Measurements from ENCODE around the gene NPC1L1. TPM values are rescaled to one million over a fixed set of nuclear protein-coding genes. Genes with fewer than 3 reads are reported as not detected.

NPC1L1 gene
- total RNA-seq, 1 experiment from 2014 or later: 0.15 TPM

GRCh38 chr7:44517175-44517574, 24.0 kb downstream of the NPC1L1 start:
- CTCF ChIA-PET: interaction anchor here (0.8 to 2.0 kb wide), 3 partner anchors 17 to 277 kb away, joined by 3 to 9 read pairs (median 3); no protein-coding TSS in a partner anchor
- POLR2A ChIA-PET: no interaction called here
- Mint-ChIP-seq H3K9me3 (no peaks in the 10 kb centered on the region), H3K36me3 (no peaks in the 10 kb centered on the region), H3K27me3 (ENCODE audit: low read depth) (no peaks in the 10 kb centered on the region; the same call in 1 of the 2 replicates), H3K27ac (no peak overlapping the region), H3K4me3 (no peak overlapping the region), H3K4me1 (no peaks in the 10 kb centered on the region)
- DNase-seq (ENCODE audit: low spot score) (no peak), ATAC-seq (no peak)
- no peak for TF ChIP-seq SMAD4 (CRISPR knock-in tag; IDR thresholded peaks at IDR 0.05)
- TF ChIP-seq, protein P1, sequence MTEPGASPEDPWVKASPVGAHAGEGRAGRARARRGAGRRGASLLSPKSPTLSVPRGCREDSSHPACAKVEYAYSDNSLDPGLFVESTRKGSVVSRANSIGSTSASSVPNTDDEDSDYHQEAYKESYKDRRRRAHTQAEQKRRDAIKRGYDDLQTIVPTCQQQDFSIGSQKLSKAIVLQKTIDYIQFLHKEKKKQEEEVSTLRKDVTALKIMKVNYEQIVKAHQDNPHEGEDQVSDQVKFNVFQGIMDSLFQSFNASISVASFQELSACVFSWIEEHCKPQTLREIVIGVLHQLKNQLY (CRISPR knock-in tag; IDR thresholded peaks at IDR 0.05): no peak
- no peak for TF ChIP-seq TCF7 (CRISPR knock-in tag; IDR thresholded peaks at IDR 0.05; ENCODE audit: low read depth)
- TF ChIP-seq, protein P2, sequence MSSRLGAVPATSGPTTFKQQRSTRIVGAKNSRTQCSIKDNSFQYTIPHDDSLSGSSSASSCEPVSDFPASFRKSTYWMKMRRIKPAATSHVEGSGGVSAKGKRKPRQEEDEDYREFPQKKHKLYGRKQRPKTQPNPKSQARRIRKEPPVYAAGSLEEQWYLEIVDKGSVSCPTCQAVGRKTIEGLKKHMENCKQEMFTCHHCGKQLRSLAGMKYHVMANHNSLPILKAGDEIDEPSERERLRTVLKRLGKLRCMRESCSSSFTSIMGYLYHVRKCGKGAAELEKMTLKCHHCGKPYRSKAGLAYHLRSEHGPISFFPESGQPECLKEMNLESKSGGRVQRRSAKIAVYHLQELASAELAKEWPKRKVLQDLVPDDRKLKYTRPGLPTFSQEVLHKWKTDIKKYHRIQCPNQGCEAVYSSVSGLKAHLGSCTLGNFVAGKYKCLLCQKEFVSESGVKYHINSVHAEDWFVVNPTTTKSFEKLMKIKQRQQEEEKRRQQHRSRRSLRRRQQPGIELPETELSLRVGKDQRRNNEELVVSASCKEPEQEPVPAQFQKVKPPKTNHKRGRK (CRISPR knock-in tag; IDR thresholded peaks at IDR 0.05; ENCODE audit: borderline replicate concordance): no peak
- TF ChIP-seq, protein P3, sequence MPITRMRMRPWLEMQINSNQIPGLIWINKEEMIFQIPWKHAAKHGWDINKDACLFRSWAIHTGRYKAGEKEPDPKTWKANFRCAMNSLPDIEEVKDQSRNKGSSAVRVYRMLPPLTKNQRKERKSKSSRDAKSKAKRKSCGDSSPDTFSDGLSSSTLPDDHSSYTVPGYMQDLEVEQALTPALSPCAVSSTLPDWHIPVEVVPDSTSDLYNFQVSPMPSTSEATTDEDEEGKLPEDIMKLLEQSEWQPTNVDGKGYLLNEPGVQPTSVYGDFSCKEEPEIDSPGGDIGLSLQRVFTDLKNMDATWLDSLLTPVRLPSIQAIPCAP (CRISPR knock-in tag; IDR thresholded peaks at IDR 0.05): no peak
- TF ChIP-seq, protein P4, sequence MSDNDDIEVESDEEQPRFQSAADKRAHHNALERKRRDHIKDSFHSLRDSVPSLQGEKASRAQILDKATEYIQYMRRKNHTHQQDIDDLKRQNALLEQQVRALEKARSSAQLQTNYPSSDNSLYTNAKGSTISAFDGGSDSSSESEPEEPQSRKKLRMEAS (CRISPR knock-in tag; IDR thresholded peaks at IDR 0.05): no peak
- TF ChIP-seq CREM (CRISPR knock-in tag; IDR thresholded peaks at IDR 0.05): no peak
- TF ChIP-seq, protein P5, sequence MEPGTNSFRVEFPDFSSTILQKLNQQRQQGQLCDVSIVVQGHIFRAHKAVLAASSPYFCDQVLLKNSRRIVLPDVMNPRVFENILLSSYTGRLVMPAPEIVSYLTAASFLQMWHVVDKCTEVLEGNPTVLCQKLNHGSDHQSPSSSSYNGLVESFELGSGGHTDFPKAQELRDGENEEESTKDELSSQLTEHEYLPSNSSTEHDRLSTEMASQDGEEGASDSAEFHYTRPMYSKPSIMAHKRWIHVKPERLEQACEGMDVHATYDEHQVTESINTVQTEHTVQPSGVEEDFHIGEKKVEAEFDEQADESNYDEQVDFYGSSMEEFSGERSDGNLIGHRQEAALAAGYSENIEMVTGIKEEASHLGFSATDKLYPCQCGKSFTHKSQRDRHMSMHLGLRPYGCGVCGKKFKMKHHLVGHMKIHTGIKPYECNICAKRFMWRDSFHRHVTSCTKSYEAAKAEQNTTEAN (CRISPR knock-in tag; IDR thresholded peaks at IDR 0.05): no peak
- TF ChIP-seq ESRRA (CRISPR knock-in tag; IDR thresholded peaks at IDR 0.05; ENCODE audit: borderline replicate concordance): no peak
- no peak for TF ChIP-seq E2F5 (CRISPR knock-in tag; IDR thresholded peaks at IDR 0.05)
- TF ChIP-seq ATF1 (CRISPR knock-in tag; IDR thresholded peaks at IDR 0.05): no peak
- TF ChIP-seq HMGA2 (CRISPR knock-in tag; IDR thresholded peaks at IDR 0.05): no peak
- no peak for TF ChIP-seq TEAD4 (CRISPR knock-in tag; IDR thresholded peaks at IDR 0.05)

- Mint-ChIP-seq H3K4me3 (no peak overlapping the region), H3K27ac (no peak overlapping the region), H3K9me3 (no peaks in the 10 kb centered on the region; the same call in 1 of the 2 replicates), H3K27me3 (ENCODE audit: low read depth) (no peaks in the 10 kb centered on the region; the same call in none of the 2 replicates), H3K4me1 (no peaks in the 10 kb centered on the region), H3K36me3 (no peaks in the 10 kb centered on the region)
- DNase-seq (ENCODE audit: low spot score) (no peak), ATAC-seq (no peak)
- ChIA-PET CTCF (interaction anchor here (2.0 kb wide), 1 partner anchor 19 kb away, joined by 9 read pairs; no protein-coding TSS in a partner anchor), POLR2A (no interaction called here)
- no peak for TF ChIP-seq TP53 (CRISPR knock-in tag; IDR thresholded peaks at IDR 0.05)
- no peak for TF ChIP-seq NFYB (CRISPR knock-in tag; conservative IDR thresholded peaks at IDR 0.05; ENCODE audit: low read depth)
- no peak for TF ChIP-seq OVOL2 (CRISPR knock-in tag; IDR thresholded peaks at IDR 0.05; ENCODE audit: borderline replicate concordance)
- no peak for TF ChIP-seq CREB1 (CRISPR knock-in tag; IDR thresholded peaks at IDR 0.05)
- TF ChIP-seq MXD4 (CRISPR knock-in tag; IDR thresholded peaks at IDR 0.05; ENCODE audit: borderline replicate concordance): no peak
- TF ChIP-seq, protein P5 (CRISPR knock-in tag; IDR thresholded peaks at IDR 0.05): no peak
- TF ChIP-seq, protein P1 (CRISPR knock-in tag; IDR thresholded peaks at IDR 0.05): no peak
- no peak for TF ChIP-seq FOXP1 (CRISPR knock-in tag; IDR thresholded peaks at IDR 0.05; ENCODE audit: borderline replicate concordance)
- TF ChIP-seq, protein P2 (CRISPR knock-in tag; IDR thresholded peaks at IDR 0.05; ENCODE audit: borderline replicate concordance): no peak
- TF ChIP-seq, protein P6, sequence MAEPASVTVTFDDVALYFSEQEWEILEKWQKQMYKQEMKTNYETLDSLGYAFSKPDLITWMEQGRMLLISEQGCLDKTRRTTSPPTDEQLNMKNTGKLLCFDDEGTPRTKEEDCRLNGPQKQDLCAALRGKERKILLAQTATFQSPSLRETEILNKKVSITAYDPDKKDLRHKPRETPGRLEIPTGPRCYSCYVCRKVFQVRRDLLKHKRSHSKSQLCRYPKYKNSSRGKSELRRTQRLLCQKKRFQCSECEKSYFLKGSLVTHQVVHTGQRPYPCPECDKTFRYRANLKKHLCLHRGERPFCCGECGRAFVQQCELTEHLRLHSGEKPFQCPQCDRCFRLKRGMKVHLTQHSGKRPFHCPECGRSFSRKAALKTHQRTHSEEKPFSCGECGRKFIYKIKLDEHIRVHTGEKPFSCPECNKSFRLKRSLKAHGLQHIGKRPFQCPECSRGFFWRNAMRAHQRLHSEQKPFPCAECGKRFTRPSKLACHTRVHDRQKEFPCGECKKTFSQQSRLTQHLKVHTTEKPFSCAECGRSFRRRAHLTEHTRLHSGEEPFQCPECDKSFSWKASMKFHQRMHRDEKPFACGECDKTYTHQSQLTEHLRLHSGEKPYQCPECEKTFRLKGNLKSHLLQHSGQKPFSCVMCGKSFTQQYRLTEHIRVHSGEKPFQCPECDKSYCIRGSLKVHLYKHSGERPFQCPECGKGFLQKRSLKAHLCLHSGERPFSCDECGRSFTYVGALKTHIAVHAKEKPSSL (CRISPR knock-in tag; conservative IDR thresholded peaks at IDR 0.05): no peak
- TF ChIP-seq, protein P3 (CRISPR knock-in tag; IDR thresholded peaks at IDR 0.05): no peak
Measured at GRCh38 chr7:44515590-44516268, 25.4 kb downstream of the NPC1L1 start.
